Natural killer cell (primary cell): Measurements from ENCODE around the gene BACH2. TPM values are rescaled to one million over a fixed set of nuclear protein-coding genes. Genes with fewer than 3 reads are reported as not detected.

Experiments used
- ATAC-seq, 3 donors: fragments of 150-1000 bp in 2 of 3; fragments of 200-7000 bp in 1 of 3; cut with Tn5 transposase; 1 replicate in 1 of 3; 2 replicates in 2 of 3; pipeline ENCODE4 v1.10.0; 2021; ENCODE audit warnings: mild to moderate bottlenecking in 2 of 3, moderate library complexity in 2 of 3
- DNase-seq, 2 donors: peaks; one replicate each; pipeline versions ENCODE4 v3.0.0 to v3.0.0-alpha.2; 2013 to 2021; ENCODE audit warnings: mixed read lengths in 1 of 2
- H3K27ac ChIP-seq: one replicate; pipeline ENCODE4 v1.5.1; 2013; ENCODE audit warnings: mild to moderate bottlenecking, low read length
- H3K27me3 ChIP-seq: one replicate; pipeline ENCODE4 v1.6.1; 2013; ENCODE audit warnings: low read length; ENCODE audit not compliant: control insufficient read depth, insufficient read depth
- H3K36me3 ChIP-seq: one replicate; pipeline ENCODE4 v1.6.1; 2013; ENCODE audit warnings: low read length; ENCODE audit not compliant: control insufficient read depth, insufficient read depth
- H3K4me1 ChIP-seq: one replicate; pipeline ENCODE4 v1.6.1; 2013; ENCODE audit warnings: low read length; ENCODE audit not compliant: control insufficient read depth, insufficient read depth
- H3K4me3 ChIP-seq: one replicate; pipeline ENCODE4 v1.5.1; 2013; ENCODE audit warnings: low read length
- H3K9me3 ChIP-seq: one replicate; pipeline ENCODE4 v1.6.1; 2013; ENCODE audit warnings: low read length; ENCODE audit not compliant: control insufficient read depth, insufficient read depth
- H3K27ac Mint-ChIP-seq, 2 donors: one replicate each; pipeline ENCODE4 v1.8.0; 2022; ENCODE audit warnings: mild to moderate bottlenecking in 2 of 2, mixed read lengths in 2 of 2, moderate library complexity in 1 of 2
- H3K27me3 Mint-ChIP-seq, 2 donors: one replicate each; pipeline ENCODE4 v1.8.0; 2022; ENCODE audit warnings: low read depth in 2 of 2, mixed read lengths in 2 of 2
- H3K36me3 Mint-ChIP-seq: one replicate; pipeline ENCODE4 v1.8.0; 2022; ENCODE audit warnings: mixed read lengths
- H3K4me1 Mint-ChIP-seq, 2 donors: one replicate each; pipeline ENCODE4 v1.8.0; 2022; ENCODE audit warnings: mixed read lengths in 2 of 2
- H3K4me3 Mint-ChIP-seq: one replicate; pipeline ENCODE4 v1.8.0; 2022; ENCODE audit warnings: mild to moderate bottlenecking, moderate library complexity, mixed read lengths
- H3K9me3 Mint-ChIP-seq, 2 donors: one replicate each; pipeline ENCODE4 v1.8.0; 2022; ENCODE audit warnings: mixed read lengths in 2 of 2
- WGBS: methylation state at CpG from one replicate; pipeline ENCODE4 v1.1.7; 2013; ENCODE audit warnings: missing lambda C conversion rate; ENCODE audit not compliant: insufficient coverage; 5-methylcytosine and 5-hydroxymethylcytosine counted together
- intact Hi-C: fragments of 100-400 bp; cut with micrococcal nuclease; formaldehyde crosslinking; loops from one replicate; pipeline ENCODE4 v1.14.2; 2022
- total RNA-seq, 4 donors: library from RNA; stranded (reverse); fragments of 120-200 nt in 1 of 4; gene quantifications; one replicate each; pipeline versions ENCODE4 v1.2.3 to v1.2.4, GENCODE V29; 2013 to 2022
- TF ChIP-seq, protein P1 (sequence below): fragments of 200-600 bp; IDR thresholded peaks from one replicate; pipeline ENCODE4 v1.8.0; 2022; ENCODE audit warnings: antibody characterized with exemption

The BACH2 gene
- total RNA-seq, 3 donors from 2014 or later (not counting 1 experiment from before 2014, with no cell fraction given) = 32.1 to 37.8 (median 32.7) TPM

GRCh38 chr6:90247262-90247661 lies 49.4 kb downstream of the BACH2 start:
- Mint-ChIP-seq H3K27me3 (no peaks in the 10 kb centered on the region), H3K4me1 (no peaks in the 10 kb centered on the region), H3K4me3 (no peak overlapping the region), H3K27ac (no peak overlapping the region), H3K9me3 (no peaks in the 10 kb centered on the region), H3K36me3 (no peaks in the 10 kb centered on the region)
- DNase-seq (no peak), ATAC-seq (no peak)
- intact Hi-C loops = no loop called here
- no peak overlapping the region for H3K4me3 ChIP-seq
- H3K27ac ChIP-seq = no peak overlapping the region
- H3K4me1 ChIP-seq = no peaks in the 10 kb centered on the region
- H3K27me3 ChIP-seq = no peaks in the 10 kb centered on the region
- H3K9me3 ChIP-seq = no peaks in the 10 kb centered on the region
- H3K36me3 ChIP-seq = no peaks in the 10 kb centered on the region
- TF ChIP-seq, protein P1, sequence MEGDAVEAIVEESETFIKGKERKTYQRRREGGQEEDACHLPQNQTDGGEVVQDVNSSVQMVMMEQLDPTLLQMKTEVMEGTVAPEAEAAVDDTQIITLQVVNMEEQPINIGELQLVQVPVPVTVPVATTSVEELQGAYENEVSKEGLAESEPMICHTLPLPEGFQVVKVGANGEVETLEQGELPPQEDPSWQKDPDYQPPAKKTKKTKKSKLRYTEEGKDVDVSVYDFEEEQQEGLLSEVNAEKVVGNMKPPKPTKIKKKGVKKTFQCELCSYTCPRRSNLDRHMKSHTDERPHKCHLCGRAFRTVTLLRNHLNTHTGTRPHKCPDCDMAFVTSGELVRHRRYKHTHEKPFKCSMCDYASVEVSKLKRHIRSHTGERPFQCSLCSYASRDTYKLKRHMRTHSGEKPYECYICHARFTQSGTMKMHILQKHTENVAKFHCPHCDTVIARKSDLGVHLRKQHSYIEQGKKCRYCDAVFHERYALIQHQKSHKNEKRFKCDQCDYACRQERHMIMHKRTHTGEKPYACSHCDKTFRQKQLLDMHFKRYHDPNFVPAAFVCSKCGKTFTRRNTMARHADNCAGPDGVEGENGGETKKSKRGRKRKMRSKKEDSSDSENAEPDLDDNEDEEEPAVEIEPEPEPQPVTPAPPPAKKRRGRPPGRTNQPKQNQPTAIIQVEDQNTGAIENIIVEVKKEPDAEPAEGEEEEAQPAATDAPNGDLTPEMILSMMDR = no peak

GRCh38 chr6:90241229-90241880 lies 55.3 kb downstream of the BACH2 start:
- Histone ChIP-seq H3K4me1 (peaks cover 5% of the 10 kb centered on the region), H3K36me3 (no peaks in the 10 kb centered on the region), H3K9me3 (no peaks in the 10 kb centered on the region), H3K27me3 (no peaks in the 10 kb centered on the region), H3K4me3 (no peak overlapping the region), H3K27ac (no peak overlapping the region)
- no CpG with 5 or more reads among the region's 3 CpGs for WGBS
- DNase-seq (peak in 1 of 2 donors; percentile 40), ATAC-seq (peak in 2 of 3 donors; percentile 37 to 49)
- no peak overlapping the region for H3K27ac Mint-ChIP-seq
- no peaks in the 10 kb centered on the region for H3K36me3 Mint-ChIP-seq
- TF ChIP-seq, protein P1 = no peak
- H3K4me3 Mint-ChIP-seq = peak overlapping the region; percentile 21
- intact Hi-C loops = no loop called here
- no peaks in the 10 kb centered on the region for H3K9me3 Mint-ChIP-seq
- peaks cover under 1 to 4% of the 10 kb centered on the region in 2 donors for H3K4me1 Mint-ChIP-seq
- no peaks in the 10 kb centered on the region for H3K27me3 Mint-ChIP-seq

GRCh38 chr6:90238496-90239266 lies 58.0 kb downstream of the BACH2 start:
- no peaks in the 10 kb centered on the region for H3K36me3 Mint-ChIP-seq
- H3K27me3 Mint-ChIP-seq = no peaks in the 10 kb centered on the region
- H3K9me3 Mint-ChIP-seq = no peaks in the 10 kb centered on the region
- DNase-seq (peak in 1 of 2 donors; percentile 44), ATAC-seq (no peak)
- Histone ChIP-seq H3K9me3 (no peaks in the 10 kb centered on the region), H3K27me3 (no peaks in the 10 kb centered on the region), H3K4me1 (peaks cover 26% of the 10 kb centered on the region), H3K4me3 (no peak overlapping the region), H3K27ac (no peak overlapping the region), H3K36me3 (no peaks in the 10 kb centered on the region)
- WGBS = 89% methylated on average over 4 of the region's 5 CpGs
- peaks cover 20 to 21% of the 10 kb centered on the region in 2 donors for H3K4me1 Mint-ChIP-seq
- H3K4me3 Mint-ChIP-seq = no peak overlapping the region
- intact Hi-C loops = no loop called here
- TF ChIP-seq, protein P1 = no peak
- no peak overlapping the region for H3K27ac Mint-ChIP-seq
